GM20431 (cell line): Measurements from ENCODE around the gene KLF7.

Experiments
- in situ Hi-C: fragments of 300-500 bp; cut with MseI, MboI; formaldehyde crosslinking; loops from one replicate; pipeline ENCODE4 v1.15.0; 2020; ENCODE audit warnings: low sequenced_read_pairs; ENCODE audit not compliant: unreplicated experiment

Gene KLF7

GRCh38 chr2:207131594-207131993, 34.2 kb downstream of the KLF7 start:
- in situ Hi-C loops, result no loop called here

- in situ Hi-C loops, result no loop called here
Measured at GRCh38 chr2:207130958-207131521, 34.7 kb downstream of the KLF7 start.

- in situ Hi-C loops, result no loop called here
Measured at GRCh38 chr2:207129821-207130220, 35.9 kb downstream of the KLF7 start.

- in situ Hi-C loops, result no loop called here
Measured at GRCh38 chr2:207128867-207129266, 36.9 kb downstream of the KLF7 start.

- in situ Hi-C loops, result no loop called here
Measured at GRCh38 chr2:207126724-207127308, 38.9 kb downstream of the KLF7 start.

- in situ Hi-C loops, result no loop called here
Measured at GRCh38 chr2:207123776-207124391, 41.9 kb downstream of the KLF7 start.

GRCh38 chr2:207123335-207123744, 42.4 kb downstream of the KLF7 start:
- in situ Hi-C loops, result no loop called here

- in situ Hi-C loops, result no loop called here
Measured at GRCh38 chr2:207122651-207123334, 43.0 kb downstream of the KLF7 start.

GRCh38 chr2:207121784-207122183, 44.0 kb downstream of the KLF7 start:
- in situ Hi-C loops, result no loop called here

GRCh38 chr2:207119048-207119447, 46.7 kb downstream of the KLF7 start:
- in situ Hi-C loops, result no loop called here

GRCh38 chr2:207117668-207118067, 48.1 kb downstream of the KLF7 start:
- in situ Hi-C loops, result no loop called here

GRCh38 chr2:207115715-207116364, 49.9 kb downstream of the KLF7 start:
- in situ Hi-C loops, result no loop called here

GRCh38 chr2:207113414-207113813, 52.3 kb downstream of the KLF7 start:
- in situ Hi-C loops, result no loop called here

GRCh38 chr2:207112785-207113184, 53.0 kb downstream of the KLF7 start:
- in situ Hi-C loops, result no loop called here

GRCh38 chr2:207112383-207112782, 53.4 kb downstream of the KLF7 start:
- in situ Hi-C loops, result no loop called here

GRCh38 chr2:207111757-207112156, 54.0 kb downstream of the KLF7 start:
- in situ Hi-C loops, result no loop called here

GRCh38 chr2:207110715-207111114, 55.0 kb downstream of the KLF7 start:
- in situ Hi-C loops, result no loop called here

- in situ Hi-C loops, result no loop called here
Measured at GRCh38 chr2:207110310-207110709, 55.4 kb downstream of the KLF7 start.

- in situ Hi-C loops, result no loop called here
Measured at GRCh38 chr2:207109768-207110167, 56.0 kb downstream of the KLF7 start.

- in situ Hi-C loops, result no loop called here
Measured at GRCh38 chr2:207108440-207108839, 57.3 kb downstream of the KLF7 start.

- in situ Hi-C loops, result no loop called here
Measured at GRCh38 chr2:207107551-207107950, 58.2 kb downstream of the KLF7 start.
